CD4-positive, alpha-beta T cell treated with Interleukin-21 for 1 hour (primary cell): Measurements from ENCODE around the gene ETV6.

Experiments
- DNase-seq: peaks from one replicate; pipeline ENCODE4 v3.0.0-alpha.2; 2020

ETV6 gene

DNA sequence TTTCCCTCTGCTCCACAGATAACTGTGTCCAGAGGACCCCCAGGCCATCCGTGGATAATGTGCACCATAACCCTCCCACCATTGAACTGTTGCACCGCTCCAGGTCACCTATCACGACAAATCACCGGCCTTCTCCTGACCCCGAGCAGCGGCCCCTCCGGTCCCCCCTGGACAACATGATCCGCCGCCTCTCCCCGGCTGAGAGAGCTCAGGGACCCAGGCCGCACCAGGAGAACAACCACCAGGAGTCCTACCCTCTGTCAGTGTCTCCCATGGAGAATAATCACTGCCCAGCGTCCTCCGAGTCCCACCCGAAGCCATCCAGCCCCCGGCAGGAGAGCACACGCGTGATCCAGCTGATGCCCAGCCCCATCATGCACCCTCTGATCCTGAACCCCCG, 219.9 kb downstream of the ETV6 start:
- DNase-seq = no peak

DNA sequence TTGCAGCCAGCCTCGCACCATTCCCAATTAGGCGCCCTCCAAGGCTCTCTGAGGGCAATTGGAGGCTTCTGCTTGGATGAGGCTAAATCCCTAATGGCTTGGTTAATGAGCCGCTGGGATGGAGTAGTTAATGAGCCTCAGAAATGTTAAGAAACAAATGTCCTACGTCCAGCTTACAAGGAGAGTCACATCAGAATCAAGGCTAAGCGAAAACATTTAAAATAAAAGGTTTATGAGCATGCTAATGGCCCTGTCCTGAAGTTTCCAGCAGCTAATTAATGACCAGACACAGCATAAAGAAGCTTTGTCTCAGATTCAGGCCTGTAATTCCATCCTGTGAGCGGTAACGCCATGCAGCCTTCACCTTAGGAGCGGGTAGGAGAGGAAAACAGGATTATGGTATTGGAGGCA, 220.6 kb downstream of the ETV6 start:
- DNase-seq = no peak

- no peak for DNase-seq
Observed at GRCh38 chr12:11872055-11872454, 222.6 kb downstream of the ETV6 start.

- no peak for DNase-seq
Observed at GRCh38 chr12:11875414-11875935, 226.0 kb downstream of the ETV6 start.

GRCh38 chr12:11876307-11876706, 226.8 kb downstream of the ETV6 start:
- DNase-seq = no peak

DNA sequence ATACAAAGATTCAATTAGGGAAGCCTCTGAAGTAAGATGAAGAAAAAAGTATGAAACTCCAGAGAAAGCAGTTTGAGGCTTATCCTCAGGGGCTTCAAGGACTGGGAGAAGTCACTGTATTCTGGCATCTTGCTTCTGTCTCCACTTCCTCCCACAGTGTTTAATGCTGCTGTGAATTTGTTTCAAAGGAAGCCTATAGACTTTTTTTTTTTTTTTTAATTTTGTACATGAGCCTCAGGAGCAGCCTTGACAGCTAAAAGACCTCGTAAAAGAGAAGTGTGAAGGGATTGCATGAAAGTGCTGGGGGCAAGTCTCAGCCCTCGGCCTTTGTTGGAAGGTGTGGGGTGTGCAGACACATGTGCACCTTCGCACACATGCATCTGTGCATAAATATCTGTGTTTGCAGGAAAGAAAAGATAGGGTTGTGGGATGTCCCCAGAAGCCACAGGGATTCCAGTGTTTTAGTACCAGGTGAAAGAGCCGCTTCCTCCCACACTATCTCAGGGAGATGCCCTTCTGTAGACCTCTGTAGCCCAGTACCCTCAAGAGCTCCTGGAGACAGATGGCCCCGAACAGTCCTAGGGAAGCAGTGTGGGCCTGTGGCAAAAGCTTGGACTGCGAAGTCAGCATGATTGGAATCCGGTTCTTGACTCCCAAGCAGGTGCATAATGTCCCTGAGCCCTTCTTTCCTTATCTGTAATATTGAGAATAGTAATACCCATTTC, 227.8 kb downstream of the ETV6 start:
- no peak for DNase-seq

- no peak for DNase-seq
Observed at GRCh38 chr12:11877869-11878780, 228.7 kb downstream of the ETV6 start.

- DNase-seq = no peak
Observed at GRCh38 chr12:11879306-11879705, 229.8 kb downstream of the ETV6 start.

GRCh38 chr12:11880381-11880780, 230.9 kb downstream of the ETV6 start:
- no peak for DNase-seq

- no peak for DNase-seq
Observed at GRCh38 chr12:11881835-11882234, 232.4 kb downstream of the ETV6 start.

- no peak for DNase-seq
Observed at GRCh38 chr12:11882301-11883019, 233.0 kb downstream of the ETV6 start.

GRCh38 chr12:11884116-11884515, 234.6 kb downstream of the ETV6 start:
- DNase-seq = no peak

DNA sequence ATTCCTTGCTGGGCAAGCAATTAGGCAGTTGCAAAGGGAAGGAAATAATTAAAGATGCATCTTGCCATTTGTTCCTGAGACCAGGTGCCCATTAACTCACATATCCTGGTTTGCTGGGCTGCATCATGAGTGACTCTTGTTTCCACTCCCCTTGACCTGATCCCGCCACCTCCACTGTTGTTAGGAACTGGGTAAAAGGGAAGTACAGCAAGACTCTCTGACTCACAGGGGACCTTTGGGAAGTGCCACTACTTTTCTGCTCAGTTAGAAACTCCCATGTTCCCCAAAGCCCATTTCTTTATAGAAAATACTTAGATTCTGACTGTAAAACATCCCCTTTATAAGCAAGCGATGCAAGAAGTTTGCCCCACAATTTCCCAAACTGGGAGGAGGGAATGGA, 235.2 kb downstream of the ETV6 start:
- DNase-seq = peak; percentile 14

DNA sequence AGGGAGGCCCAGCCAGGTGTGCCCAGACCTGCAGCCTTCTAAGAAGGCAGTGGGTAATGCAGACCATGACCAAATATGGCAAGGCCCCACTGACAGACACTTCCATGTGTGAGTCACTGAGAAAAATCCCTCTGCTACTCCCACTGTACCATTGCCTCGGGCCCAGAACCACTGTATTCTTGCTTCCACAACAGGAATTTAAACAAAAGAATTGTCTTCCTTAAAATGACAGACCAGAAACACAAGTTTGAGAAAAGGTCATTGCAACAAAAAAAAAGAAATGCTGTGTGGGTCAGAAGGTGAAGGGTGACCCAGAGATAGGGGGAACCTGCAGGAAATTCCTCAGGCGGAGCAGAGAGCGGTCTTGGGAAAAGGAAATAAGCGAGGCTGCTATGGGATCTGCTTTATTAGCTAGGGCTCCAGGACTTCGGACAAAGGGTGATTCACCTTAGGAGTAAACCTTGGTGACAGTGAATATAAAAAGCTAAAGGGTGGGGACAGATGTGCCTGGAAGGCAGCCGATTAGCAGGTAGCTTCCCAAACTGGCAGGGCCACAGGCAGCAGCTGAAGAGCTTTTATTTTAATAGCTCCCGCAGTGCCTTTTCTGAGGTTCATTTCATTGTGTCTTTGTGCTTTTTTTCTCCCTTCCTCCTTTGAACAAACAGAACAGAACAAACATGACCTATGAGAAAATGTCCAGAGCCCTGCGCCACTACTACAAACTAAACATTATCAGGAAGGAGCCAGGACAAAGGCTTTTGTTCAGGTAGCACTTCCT, 236.0 kb downstream of the ETV6 start:
- DNase-seq = no peak

- DNase-seq = no peak
Observed at GRCh38 chr12:11886339-11886738, 236.9 kb downstream of the ETV6 start.

GRCh38 chr12:11888029-11888428, 238.6 kb downstream of the ETV6 start:
- no peak for DNase-seq

DNA sequence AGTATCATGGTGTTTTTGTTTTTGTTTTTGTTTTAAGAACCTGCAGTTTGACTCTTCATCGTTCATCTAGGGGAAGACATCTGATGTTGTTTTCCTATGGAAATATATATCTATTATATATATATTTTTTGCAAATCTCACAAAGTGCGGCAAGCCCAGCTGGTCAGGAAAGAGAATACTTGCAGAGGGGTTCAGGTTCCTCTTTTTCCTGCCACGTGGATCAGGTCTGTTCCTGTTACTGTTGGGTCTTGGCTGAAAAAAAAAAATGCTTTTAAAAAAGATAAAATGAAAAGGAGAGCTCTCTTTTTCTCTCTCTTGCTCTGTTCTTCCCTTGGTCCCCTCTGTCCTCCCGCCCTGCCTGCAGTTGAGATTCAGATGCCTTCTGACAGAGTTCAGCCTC, 241.9 kb downstream of the ETV6 start:
- no peak for DNase-seq

- no peak for DNase-seq
Observed at GRCh38 chr12:11891754-11892386, 242.4 kb downstream of the ETV6 start.

DNA sequence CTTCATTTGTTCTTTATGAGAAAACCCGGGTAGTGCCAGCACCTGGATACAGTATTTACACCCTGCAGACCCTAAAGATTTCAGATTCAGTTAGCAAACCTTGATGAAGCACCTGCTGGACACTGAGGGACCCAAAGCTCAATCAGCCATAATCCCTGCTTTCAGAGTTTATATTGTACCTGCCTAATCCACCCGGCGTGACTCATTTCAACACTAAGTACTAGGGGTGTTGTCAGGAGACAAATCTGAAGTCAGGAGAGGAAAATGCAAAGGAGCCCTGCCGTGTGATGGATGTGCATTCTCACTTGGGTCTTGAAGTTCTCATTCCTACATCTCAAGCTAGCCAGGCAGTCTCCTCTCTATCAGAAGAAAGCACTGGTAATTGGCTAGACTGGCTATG, 244.5 kb downstream of the ETV6 start:
- DNase-seq = no peak

DNA sequence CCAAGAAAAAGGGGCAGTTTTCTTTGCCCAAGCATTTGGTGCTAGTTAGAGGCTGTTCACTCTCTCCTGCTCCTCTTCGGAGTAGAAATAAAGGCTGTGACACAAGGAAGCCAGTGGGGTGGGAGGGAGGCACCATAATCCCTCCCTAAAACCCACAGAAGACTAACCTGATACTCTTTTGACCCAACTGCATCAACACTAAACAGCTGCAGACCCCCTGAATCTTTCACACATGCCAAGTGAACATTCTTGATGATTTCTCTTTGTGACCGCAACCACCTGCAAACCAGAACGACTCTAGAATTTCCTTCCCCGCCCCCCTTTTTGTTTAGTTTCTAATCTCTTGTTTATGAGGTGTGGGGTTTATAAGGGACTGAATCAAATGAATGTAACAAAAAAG, 245.4 kb downstream of the ETV6 start:
- DNase-seq = no peak

DNA sequence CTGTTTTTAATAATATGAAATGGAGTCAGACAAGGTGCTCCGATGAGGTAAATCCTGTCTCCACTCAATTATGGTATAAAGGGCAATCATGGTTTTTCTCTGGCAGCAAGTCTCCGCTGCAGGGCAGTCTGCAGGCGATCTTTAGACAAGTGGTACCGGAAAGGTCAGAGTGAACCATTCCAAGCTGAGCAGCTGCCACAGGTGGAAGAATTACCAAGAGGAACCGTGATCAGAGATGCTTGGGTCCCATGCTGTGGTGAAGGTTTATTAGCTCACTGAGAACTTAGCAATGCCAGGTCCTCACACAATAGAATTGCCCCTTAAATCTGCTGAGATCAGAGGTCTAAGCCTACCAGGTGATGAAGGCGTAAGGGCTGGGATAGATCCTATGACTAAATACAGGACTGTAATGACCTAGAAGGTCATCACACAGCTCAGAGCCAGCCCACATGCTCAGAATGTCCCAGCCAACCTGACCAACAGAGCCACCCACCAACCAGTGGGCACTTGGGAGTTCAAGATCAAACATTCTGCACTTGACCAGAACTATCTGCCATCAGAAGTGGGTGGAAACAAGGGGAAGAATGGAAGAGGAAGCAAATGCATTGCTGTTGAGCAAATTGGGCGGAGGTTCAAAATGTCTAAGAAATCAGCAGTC, 246.1 kb downstream of the ETV6 start:
- no peak for DNase-seq
